Cerebellar nuclear complex (tissue), 1 donor: ENCODE data around the gene ZNF467.

Experiments used
- DNase-seq, 2 experiments: peaks; one replicate each; lab custom pipeline; 2025; lab: John Stamatoyannopoulos, UW

The ZNF467 gene

DNA sequence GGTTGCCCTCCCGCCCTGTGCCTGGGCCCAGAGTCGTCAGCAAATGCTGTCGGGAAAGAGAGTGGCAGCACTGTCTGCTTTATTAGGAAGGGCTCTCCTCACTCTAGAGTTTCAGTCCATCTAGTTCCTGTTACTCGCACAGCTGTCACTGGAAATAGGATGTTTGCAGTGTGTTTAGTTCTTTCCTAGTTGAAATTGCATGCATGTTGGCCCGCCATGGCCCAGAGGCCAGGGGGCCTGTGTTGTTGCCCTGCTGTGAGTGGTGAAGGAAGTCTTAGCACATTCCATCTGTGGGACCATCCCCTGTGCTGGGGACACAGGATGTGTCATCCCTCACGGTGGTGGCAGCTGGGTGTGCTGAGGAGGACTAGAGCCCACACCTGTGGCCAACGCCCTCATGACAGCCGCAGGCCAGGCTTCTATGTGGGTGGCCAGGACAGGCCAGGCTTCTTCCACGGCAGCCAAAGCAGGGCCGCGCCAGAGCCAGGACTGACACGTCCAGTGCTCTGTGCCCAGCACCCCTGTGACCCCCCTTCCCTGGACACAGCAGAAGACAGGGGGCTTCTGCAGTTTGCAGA, 45.4 kb downstream of the ZNF467 start:
- no peak for DNase-seq

DNA sequence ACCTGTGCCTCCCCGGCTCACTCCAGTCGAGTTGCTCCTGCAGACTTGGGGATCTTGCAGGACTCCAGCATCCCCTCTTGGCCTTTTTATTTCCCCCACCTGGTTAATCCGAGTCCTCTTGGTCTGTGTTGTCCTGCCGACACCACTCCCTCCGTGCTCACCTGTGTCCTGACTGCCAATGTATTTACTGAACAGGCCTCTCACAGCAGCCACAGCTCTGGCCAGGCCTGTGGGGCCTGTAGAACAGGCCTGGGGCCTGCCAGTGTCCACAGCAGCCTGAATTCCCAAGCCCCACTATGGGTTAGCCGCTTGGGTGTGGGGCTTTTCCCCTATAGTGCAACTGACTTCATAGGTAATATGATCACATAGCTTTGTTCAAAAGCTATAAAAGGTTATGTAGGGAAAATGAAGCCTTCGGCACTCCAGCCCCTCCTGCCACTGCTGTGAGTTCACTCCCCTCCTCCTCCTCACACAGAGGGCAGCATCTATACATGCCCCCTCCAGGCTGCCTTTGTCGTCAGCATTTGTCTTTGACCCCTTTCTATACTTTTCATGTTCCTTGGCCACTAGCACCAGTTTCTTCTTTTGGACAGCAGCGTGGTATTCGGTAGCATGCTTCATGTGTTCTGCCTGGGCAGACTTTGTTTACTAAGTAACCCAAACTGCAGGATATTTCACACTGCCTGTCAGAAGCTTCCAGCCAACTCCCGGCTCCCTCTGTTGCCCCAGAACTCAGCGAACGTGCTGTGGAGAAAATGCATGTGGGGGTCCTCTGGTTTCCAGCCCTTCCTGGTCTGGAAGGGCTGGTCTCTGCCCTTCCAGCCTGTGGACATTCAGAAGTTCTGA, 46.1 kb downstream of the ZNF467 start:
- DNase-seq, result no peak

DNA sequence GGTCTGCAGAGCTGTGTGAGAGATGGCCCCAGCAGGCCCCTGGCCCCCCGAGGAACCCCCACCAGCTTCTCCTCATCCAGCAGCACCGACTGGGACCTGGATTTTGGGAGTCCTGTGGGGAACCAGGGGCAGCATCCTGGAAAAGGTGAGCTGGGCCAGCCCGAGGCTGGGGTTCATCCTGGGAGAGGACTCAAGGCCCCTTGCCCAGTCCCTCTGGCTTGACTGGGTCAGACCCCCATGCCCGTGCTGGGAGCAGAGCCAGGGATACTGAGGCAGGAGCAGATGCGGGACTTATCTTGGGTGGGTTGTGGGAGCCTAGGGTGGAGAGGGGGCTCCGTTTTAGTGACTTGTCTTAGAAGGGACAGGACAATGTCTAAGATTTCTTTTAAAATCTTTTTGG, 47.5 kb downstream of the ZNF467 start:
- DNase-seq, result no peak

DNA sequence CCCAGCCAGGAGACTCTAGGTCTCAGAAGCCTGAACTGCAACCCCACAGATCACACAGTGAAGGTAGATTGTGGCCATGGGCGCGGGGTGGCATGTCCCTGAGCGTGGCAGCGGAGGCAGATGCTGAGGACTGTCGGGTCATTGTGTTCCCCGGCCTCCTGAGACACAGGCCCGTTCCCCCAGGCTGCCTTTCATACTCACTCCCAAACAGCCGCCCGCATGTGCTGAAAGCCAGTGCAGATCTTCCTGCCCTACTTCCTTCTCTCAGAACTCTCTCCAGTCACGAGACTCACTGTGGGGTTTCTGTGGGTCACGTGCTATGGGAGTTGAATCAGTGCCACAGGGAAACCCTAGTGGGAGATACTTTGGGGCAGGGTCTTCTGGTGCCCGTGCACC, 48.0 kb downstream of the ZNF467 start:
- DNase-seq, result no peak

DNA sequence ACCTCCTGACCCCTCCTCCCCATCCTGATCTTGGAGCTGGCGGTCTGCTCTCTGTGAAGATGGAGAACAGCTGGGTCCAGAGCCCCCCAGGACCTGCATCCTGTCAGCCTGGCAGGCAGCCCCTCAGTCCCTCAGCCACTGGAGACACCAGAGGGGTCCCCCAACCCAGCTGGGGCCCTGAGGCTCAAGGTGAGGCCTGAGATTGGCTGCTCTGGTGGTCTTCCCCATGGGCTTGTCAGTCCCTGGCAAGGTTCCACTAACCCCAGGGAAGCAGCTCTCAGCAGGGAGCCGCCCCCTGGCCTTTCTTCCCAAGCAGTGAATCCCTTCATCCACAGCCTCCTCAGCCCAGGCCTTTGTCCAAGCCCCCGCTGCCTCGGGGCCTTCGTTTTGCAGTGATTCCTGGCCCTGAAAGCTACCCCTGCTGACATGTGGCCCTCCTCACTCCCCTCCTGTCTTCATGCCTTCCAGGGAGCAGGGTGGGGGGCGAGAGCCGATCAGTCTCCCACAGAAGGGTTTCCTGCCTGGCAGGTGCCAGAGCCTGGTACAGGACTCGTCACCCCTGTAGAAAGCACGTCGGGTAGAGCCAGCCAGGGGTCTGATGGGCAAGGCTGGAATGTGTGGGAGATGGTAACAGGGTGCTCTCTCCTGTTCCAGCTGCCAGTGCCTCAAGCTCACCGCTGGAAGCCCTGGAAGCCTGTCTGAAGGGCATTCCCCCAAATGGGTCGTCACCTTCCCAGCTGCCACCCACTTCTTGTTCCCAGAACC, 48.5 kb downstream of the ZNF467 start:
- no peak for DNase-seq

DNA sequence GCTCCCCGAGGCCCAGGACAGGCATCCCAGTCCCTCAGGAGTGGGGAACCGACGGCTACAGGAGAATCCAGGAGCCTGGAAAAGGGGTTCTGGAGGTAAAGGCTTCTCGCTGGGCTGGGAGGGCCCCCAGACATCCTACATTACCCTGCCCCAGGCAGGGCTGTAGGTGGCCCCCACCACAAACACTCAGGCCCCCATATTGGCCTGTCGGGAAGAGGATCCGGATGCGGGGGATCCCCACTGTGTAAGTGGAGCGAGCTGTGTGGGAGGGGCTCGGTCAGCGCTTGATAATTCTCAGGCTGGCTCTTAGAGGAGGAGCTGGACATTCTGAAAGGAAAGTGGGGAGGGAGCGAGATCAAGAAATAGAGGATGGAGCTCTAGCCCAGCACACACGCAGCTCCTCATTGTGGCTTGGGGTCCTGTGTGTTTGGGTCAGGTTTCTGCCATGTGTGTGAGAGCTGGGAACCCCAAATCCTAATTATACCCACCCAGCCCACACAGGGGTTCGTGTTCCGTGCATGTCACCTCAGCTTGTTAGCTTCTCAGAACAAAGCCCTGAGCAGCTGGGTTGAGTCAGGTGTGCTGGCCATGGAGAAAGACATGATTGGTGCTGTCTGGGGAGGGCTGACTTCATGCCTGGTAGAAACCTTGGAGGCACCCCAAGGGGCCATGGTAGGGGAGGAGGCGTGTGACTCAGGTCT, 49.4 kb downstream of the ZNF467 start:
- no peak for DNase-seq

DNA sequence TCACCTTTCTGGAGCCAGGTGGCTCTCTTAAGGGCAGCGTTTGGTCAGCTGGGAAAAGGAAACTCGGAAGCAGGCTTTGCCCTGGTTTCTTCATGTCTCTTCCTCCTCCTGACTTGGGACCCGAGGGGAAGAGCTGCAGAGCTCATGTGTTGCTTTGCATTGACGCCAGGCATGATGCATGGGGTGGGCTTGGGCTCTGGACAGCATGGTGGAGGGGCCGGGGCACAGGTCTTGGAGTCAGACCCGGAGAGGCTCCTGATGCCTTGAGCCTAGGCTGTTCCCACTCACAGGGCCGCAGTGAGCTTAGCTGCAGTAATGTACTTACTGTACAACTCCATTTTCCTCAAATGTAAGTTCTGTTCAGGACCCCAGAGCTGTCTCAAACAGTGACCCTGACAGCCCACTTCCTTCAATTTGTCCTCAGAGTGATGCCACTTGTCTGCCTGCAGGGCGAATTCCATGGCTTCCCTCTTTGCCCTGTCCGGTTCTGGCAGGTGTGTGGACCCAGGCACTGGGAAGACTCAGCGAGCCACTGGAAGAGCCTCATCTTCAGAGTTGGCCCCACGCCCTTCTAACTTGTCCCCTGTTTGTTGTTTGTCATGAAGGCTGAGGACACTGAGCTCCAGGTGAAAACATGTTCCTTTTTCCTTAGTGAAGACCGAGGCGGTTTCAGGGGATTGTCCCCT, 50.2 kb downstream of the ZNF467 start:
- DNase-seq, result no peak

DNA sequence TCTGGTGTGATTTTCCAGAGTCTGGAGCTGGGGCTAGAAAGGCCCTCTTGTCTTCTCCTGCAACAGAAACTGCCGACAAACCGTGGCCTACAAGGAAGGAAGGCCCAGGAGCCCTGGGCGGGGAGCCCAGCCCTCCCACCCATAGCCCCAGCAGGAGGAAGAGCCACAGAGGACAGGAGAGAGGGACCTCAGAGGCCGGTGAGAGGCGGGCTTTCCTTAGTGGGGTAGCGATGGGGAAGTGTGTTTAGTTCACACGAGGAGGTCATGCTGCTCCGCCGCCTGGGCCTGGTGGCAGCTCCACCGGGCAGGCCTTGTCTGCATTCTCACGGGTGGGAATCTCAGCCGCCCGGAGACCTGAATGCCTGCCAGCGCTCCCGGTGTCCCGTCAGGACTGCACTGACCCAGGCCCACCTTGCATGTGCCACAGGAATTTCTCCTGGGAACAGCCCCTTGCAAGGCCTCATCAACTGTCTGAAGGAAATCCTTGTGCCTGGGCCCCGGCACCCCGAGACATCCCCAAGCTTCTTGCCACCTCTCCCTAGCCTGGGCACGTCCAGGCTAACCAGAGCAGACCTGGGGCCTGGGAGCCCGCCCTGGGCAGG, 50.9 kb downstream of the ZNF467 start:
- no peak for DNase-seq

DNA sequence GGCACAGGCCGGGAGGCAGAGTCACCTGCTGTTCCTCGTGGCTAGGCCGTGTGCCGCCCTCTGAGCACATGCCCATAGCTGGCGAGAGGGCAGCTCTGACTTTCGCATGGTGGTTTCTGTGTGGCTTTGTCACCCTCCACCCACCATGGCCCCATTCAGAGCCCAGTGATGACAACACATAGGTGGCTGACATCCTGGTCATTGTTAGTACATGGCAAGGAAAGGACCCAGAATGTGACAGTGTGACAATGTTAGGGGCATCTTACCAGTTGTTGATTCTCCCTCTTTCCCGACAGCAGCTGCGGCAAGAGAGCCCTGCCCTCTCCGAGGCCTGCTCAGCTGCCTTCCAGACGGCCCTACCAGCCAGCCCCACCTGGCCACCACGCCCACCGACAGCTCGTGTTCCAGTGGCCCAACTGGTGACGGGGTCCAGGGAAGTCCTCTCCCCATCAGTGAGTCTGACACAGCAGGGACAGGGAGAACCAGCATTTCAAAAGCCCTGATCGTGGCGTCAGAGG, 52.2 kb downstream of the ZNF467 start:
- DNase-seq, result no peak

DNA sequence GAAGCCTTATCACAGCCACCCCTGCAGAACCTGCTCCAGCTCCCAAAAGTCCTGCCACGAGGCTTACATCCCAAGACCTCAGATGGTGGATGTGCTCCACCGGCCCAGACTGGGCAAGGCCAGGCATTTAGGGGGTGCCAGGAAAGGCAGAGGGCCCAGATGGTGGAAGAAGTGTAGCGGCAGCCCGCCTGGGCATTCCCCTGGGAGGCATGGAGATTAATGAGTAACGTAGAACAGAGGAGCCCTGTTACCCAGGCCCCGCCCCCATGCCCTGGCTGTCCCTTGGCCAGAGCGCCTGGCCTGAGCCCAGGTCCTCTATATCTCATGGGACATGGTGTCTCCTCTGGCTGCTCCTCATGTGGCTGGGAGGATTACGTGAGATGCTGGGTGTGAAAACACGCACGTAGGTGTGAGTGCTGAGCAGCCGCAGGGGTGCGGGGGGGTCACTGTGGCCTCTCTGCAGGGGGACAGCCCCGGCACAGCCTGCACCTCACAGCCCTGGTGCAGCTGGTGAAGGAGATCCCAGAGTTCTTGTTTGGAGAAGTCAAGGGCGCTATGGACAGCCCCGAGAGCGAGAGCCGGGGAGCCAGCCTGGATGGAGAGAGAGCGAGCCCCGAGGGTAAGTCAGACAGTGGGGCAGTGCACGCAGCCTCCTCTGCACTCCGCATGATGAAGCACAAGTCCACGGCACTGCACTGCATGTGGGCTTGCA, 52.9 kb downstream of the ZNF467 start:
- no peak for DNase-seq

DNA sequence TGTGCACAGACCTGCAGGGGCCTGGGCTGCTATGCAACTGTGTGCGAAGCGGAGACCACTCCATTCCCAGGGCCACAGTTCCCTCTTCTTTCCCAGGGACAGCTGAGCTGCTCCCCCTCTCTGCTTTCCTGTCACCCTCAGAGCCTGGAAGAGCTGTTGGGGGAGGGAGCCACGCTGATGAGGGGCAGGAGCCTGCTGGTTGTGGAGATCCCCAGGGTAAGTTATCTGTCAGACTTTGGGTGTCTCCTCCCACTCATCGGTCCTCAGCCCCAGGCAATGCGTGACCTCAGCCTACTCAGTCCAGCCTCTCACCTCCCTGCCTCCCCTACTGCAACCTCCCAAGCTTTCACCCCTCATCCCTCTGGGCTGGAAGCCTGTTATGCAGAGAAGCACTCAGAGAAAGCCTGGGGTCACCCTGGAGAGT, 53.5 kb downstream of the ZNF467 start:
- no peak for DNase-seq

DNA sequence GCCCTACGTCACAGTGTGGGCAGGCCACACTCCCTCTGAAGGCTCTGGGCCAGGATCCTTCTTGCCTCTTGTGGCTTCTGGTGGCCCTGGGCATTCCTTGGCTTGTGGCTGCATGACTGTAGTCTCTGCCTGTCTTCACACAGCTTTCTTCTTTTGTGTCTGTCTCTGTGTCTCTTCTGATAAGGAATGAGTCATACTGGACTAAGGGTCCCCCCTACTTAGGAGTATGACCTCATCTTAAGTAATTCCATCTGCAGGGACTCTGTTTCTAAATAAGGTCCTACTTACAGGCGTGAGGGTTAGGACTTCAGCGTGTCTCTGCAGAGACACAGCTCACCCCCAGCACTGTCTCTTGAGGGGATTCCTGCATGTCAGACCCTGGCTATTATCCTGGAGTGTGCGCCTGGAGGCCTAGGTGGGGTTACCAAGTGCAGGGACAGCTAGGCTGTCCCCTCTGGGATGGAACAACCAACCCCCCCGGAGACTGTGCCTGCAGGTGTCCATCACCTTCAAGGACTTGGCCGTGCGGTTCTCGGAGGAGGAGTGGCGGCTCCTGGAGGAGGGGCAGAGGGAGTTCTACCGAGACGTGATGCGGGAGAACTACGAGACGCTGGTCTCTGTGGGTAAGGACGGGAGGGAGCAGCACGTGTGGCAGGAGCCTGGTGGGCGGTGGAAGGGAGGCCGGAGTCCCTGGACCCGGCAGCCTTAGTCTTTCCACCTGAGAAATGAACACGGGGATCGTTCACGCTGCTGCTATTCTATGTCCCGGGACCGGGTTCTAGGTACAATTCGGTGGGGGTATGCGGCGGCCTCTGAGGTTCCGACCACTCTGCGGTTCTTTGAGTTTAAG, 54.1 kb downstream of the ZNF467 start:
- no peak for DNase-seq

DNA sequence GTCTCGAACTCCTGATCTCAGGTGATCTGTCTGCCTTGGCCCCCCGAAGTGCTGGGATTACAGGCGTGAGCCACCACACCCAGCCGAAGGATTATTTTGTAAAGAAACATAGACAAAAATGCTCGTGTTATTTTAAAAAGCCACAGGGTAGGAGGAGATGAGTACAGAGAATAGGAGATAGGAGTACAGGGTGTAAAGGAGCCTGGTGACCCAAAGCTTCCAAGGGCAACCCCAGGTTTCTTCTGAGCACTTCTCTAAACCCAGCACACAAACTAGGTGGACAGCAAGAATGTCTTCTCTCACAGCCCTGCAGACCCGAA, 54.7 kb downstream of the ZNF467 start:
- DNase-seq, result no peak

DNA sequence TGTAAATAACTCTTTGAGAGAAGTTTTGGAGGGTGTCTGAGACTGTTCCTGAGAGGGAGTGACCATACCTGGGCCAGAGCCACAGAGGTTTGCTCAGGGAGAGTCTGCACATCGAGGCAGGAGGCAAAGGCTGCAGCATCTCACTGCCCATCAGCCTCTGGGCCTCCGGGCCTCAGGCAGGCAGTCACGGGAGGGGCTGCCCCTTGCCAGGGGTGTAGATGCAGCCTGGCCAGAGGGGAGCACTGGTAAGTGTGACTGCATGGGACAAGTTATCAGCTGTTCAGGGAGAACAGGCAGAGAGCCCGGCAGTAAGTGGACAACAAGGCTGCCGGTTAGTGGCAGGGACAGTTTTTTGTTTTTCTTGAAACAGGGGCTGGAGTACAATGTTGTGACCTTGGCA, 55.9 kb downstream of the ZNF467 start:
- no peak for DNase-seq

DNA sequence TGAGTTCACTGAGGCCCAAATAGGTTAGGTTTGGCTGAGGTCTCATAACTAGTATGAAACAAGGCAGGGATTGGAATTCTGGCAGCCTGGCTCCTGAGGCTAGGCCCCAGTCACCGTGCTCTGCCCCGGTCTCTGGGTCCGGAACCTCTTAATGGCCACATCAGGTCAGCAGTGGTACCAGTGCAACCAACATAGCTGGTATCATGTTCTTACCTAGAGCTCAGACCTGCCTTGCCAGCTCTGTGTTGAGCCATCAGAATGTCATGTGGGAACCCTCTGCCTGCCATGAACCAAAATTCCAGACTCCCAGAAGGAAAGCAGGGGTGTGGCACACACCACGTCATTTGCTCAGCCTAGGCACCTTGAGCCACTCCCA, 56.5 kb downstream of the ZNF467 start:
- DNase-seq, result no peak

DNA sequence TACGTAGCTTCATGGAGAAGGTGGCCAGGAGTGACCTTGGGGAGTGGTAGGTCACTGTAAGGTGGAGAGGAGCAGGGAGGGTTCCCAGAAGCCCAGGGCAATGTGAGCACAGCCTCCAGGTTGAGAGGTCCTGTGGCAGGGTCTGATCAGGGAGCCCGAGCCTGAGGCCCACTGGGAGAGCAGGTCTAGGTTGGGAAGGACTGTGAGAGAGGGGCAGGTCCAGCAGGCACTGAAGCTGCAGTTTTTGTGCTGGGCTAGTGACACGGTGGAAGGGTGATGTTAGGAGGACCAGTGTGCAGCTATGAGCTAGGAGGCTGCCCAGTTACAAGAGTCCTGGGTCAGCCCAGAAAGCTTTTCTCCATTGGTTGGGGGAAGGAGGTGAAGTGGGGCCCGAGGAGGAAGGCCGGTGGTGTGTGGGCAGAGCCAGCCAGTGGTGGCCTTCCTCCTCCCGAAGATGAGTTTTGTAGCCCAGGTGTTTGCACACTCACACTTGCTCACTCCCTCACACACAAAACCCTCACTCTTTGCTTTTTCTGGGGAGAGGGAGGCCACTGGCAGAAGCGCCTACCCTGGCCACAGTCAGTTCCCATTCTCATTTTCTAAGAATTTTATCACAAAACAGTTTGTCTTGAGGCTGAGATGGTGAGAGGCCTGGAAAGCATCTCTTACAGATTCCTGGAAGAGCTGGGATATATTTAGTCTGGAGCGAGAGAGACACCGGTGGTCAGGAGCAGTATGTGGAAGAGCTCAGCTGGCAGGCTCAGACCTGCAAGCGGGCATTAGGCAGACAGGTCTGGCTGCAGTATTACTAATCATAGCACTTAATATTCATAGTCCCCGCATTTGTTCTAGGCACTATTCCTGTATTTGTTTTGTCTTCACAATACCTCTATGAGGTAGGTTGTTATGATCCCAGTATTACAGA, 57.1 kb downstream of the ZNF467 start:
- no peak for DNase-seq

DNA sequence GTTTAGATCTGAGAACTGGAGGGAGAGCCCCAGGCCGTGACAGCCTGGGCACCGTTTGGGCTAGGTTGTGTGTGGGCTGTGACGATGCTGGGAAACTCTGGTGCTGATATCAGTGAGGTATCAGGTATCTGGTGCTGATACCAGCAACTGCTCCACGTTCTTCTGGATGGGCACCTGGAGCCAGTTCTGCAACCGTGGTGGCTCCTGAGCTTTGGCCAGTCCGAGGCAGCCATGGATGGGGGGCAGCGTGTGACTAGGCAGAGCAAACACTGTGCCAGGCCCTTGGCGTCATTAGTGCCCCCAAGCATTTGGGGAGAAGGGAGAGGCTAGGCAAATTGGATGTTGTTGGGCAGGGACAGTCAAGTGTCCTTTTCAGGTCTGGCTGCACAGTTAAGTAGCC, 57.9 kb downstream of the ZNF467 start:
- DNase-seq, result no peak

DNA sequence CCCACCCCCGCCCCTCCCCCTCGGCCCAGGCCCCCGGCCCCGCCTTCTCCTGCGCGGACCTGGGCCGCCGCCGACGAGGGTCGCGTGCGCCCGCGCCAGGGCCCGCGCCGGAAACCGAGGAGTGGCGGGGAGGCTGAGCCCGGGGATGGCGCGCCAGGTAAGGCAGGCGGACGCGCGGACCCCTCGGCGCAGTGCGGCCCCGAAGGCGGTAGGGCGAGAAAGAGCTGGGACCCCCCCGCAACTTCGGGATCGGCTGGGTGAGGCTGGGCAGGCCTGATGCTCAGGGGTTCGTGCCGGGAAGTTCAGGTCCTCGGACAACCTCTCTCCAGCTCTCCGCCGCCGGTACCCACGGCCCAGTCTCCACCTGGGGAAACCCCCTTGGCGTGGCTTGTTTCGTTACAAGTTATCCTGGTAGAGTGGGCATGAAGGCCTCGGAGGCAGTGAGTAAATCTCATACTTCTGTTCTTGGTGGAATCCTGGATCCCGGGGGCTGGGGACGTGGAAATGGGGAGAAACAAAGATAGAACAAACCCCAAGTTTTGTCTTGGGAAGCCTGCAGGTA, 58.4 kb downstream of the ZNF467 start:
- DNase-seq, result no peak
